AG08395 (cell line): Measurements from ENCODE around the gene PINLYP.

Experiments
- DNase-seq: peaks from one replicate; pipeline ENCODE4 v3.0.0; 2012; ENCODE audit warnings: mixed read lengths, low spot score

PINLYP gene

GRCh38 chr19:43606569-43607229 is 31.1 kb downstream of the PINLYP start:
- DNase-seq, result no peak

GRCh38 chr19:43607238-43608205 is 31.9 kb downstream of the PINLYP start:
- DNase-seq, result no peak

- no peak for DNase-seq
Observed at GRCh38 chr19:43609872-43610271, 34.3 kb downstream of the PINLYP start.

DNA sequence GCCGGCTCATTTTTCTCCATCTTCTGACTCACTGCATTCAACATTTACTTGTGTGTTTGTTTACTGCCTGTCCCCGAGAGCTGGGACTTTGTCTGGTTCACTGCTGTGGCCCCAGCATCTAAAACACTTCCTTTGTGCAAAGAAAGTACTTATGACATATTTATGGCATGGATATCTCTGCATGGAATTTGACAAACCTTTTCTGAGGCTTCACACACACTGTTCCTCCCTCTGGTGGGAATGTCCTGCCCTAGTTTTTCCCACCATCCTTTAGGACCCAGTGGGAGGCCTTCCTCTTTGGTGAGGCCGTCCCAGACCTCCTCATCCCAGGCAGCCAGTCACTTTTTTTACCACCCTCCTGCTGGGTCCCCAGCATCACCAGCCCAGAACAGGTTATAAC is 34.9 kb downstream of the PINLYP start:
- no peak for DNase-seq

GRCh38 chr19:43611788-43612187 is 36.2 kb downstream of the PINLYP start, which contains the start of gene SRRM5:
SRRM5 (plus strand) TSS chr19:43612088; CDS start chr19:43612122, 34 bp downstream.
- no peak for DNase-seq

- DNase-seq, result no peak
Observed at GRCh38 chr19:43612374-43612773, 36.8 kb downstream of the PINLYP start.

- no peak for DNase-seq
Observed at GRCh38 chr19:43616306-43616705, 40.7 kb downstream of the PINLYP start.

DNA sequence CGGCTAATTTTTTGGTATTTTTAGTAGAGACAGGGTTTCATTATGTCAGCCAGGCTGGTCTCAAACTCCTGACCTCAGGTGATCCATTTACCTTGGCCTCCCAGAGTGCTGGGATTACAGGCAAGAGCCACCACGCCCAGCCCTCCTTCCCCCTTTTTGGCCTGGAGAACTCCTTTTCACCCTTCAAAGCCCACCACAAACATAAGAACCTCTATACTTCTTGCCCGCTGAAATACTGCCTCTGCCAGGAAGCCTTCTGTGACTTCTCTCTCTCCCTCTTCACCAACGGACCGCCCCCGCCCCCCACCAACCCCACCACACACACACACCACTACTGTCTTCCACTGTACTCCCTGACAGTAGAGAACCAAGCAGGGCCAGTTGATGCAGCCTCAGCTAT is 41.4 kb downstream of the PINLYP start:
- no peak for DNase-seq

GRCh38 chr19:43618921-43619261 is 43.3 kb downstream of the PINLYP start:
- DNase-seq, result peak; percentile 31

- DNase-seq, result peak; percentile 98
Observed at GRCh38 chr19:43619262-43620060, 43.9 kb downstream of the PINLYP start, which contains the start of gene ZNF428. ZNF428 (minus strand) TSS chr19:43619629; CDS start chr19:43614304, 5,325 bp downstream.

DNA sequence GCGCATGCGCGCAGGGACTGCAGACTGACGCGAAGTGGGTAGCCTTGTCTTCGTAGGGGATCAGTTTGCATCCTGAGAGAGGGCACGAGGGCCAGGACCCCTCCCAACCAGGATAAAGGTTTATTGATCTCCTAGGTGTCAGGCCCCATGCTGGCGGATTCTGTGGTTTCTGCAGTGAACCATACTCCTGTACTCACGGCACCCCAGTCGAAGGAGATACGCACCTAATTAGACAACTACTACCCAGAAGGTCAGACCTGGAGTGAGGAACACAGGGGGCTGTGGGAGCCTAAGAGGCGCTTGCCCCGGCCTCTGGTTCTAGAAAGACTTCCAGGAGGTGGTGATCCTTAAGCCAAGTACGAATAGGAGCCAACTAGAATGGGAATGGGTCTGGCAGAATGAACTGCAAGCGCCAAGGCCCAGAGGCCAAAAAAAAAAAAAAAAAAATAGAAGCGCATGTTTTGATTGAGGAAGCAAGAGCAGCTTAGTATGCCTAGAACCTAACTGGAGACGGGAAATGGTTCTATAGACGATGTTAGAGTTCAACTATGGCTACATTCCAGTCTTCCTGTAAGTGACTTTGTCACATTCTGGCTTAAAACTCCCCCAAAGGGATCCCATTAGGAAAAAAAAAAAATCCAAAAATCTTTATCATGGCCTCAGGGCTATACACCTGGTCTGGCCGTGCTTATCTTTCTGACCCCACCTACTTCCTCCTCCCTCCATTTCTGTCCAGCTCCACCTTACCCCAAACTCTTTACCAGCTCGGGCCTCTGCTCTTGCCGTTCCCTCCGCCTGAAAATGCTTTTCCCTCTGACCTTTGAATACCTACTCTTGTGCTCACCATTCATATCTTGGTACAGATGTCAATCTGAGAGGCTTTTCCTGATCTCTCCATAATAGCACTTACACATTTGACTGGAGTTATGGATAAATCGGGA is 44.7 kb downstream of the PINLYP start:
- no peak for DNase-seq

DNA sequence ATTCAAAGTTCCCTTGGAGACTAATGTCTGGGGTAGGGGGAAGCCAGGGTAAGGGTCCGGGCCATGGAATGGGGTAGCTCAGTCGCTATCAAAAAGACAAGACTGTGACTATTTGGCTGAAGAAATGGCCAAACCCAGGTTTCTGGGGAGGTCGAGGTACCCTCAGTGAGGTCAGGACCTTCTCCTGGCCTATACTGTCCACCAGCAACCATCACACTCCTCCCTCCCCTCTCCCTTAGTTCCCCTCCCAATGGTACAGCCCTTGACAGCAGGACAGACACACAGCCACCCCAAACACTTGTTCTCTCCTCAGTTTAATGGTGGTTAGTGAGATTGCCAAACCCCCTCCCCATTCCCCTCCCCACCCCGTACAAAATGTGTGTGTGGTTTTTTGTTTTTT is 46.5 kb downstream of the PINLYP start:
- no peak for DNase-seq

DNA sequence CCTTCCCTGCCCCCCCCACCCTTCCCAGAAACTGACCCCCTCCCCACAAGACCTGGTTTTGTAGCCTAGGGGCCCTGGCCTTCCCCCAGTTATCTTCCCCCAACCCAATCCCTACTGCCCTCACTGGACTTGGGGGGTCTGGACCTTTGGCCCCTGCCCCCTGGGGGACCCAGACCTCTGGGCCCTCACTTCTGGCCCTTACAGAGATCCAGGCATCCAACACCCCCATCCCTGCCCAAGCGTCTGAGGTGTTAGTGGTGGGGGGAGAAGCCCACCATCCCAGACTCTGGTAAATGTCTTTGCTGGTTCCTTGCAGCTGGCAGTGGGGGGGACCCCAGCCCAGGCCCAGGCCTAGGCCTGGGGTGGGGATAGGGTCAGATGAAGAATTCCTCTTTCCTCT is 47.4 kb downstream of the PINLYP start:
- DNase-seq, result no peak

GRCh38 chr19:43623889-43624670 is 48.5 kb downstream of the PINLYP start:
- DNase-seq, result no peak

- DNase-seq, result no peak
Observed at GRCh38 chr19:43624933-43625332, 49.3 kb downstream of the PINLYP start.

- no peak for DNase-seq
Observed at GRCh38 chr19:43625918-43626579, 50.4 kb downstream of the PINLYP start.

GRCh38 chr19:43626838-43627237 is 51.2 kb downstream of the PINLYP start:
- DNase-seq, result no peak

GRCh38 chr19:43628646-43629326 is 53.2 kb downstream of the PINLYP start:
- no peak for DNase-seq

DNA sequence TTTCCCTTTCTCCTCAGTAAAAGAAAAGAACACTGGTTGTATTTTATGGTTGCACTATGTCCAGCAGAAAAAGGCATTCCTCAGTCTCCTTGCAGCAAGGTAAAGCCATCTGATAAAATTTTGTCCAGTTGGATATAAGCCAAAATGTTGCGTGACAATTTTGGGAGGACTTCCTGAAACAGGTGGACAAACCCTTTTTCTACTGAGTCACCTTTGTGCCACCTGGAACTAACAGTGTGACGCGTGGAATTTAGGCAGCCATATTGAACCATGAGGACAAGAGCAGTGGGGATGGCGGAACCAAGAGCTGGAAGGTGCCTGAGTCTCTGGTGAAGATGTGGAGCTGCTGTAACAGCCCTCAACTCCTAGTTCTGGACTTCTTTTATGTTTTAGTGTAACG is 55.9 kb downstream of the PINLYP start:
- DNase-seq, result no peak
